A549 treated with Hydrocortisone at 1 μM for 4 hours (cell line): ENCODE measurements around the gene SI. TPM values are rescaled to one million over a fixed set of nuclear protein-coding genes. Genes with fewer than 3 reads are reported as not detected.

Source experiments
- total RNA-seq: library from RNA; stranded (reverse); fragments of 200-300 nt; extraction: Qiagen RNA extraction; gene quantifications from 5 replicates; pipeline ENCODE4 v1.2.3, GENCODE V29; 2022

The SI gene
- not detected in 5 replicates for total RNA-seq

DNA sequence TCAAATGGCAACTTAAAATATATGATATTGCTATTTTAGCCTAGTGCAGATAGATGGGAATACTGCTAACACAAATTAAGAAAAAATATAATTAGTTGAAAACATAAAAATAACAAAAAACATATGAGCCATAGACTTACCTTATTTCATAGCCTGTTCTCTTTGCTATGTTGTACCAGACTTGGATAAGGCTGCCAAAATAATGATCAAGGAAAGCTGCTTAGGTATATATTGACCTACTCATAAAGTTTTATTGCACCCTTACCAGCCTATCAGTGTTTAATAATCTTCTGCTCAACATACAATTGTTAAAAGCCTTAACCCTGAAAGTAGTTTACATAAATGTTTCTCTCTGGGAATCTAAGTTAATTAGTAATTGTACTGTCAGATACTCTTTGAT is at the start of gene SI:
TSS of gene SI (minus strand) at position 204 of the 400 bp plus-strand sequence. CDS start 2,484 bp downstream, outside the sequence.

Other genes with a start within 250 kb of the SI start
- gene SLITRK3, start 117.9 kb upstream of the SI start, total RNA-seq, result not detected in 5 replicates